HUES64 (cell line): ENCODE data around the gene NOG.
A peak's percentile ranks its signal among the peaks of the same experiment; 100 is the strongest.

Experiments used
- H3K27ac ChIP-seq: 2 replicates; pipeline ENCODE4 v1.7.0; 2013; ENCODE audit warnings: low read depth, low read length, inconsistent platforms
- H3K27me3 ChIP-seq: 2 replicates; pipeline ENCODE4 v1.6.1; 2013; ENCODE audit warnings: mild to moderate bottlenecking, low read length; ENCODE audit not compliant: insufficient read depth
- H3K36me3 ChIP-seq: 2 replicates; pipeline ENCODE4 v1.6.1; 2013; ENCODE audit warnings: mild to moderate bottlenecking, low read length; ENCODE audit not compliant: insufficient read depth
- H3K4me1 ChIP-seq: 2 replicates; pipeline ENCODE4 v1.6.1; 2013; ENCODE audit warnings: mild to moderate bottlenecking, low read length, moderate library complexity; ENCODE audit not compliant: insufficient read depth
- H3K4me3 ChIP-seq: 2 replicates; pipeline ENCODE4 v1.5.1; 2013; ENCODE audit warnings: mild to moderate bottlenecking, low read length, moderate library complexity
- H3K9ac ChIP-seq: 2 replicates; pipeline ENCODE4 v1.6.1; 2013; ENCODE audit warnings: mild to moderate bottlenecking, low read depth, low read length
- H3K9me3 ChIP-seq: 2 replicates; pipeline ENCODE4 v1.6.1; 2013; ENCODE audit warnings: low read depth, low read length; ENCODE audit not compliant: insufficient read depth
- WGBS: fragments of 150-250, 120-280 bp; methylation state at CpG from one replicate; pipeline ENCODE4 v1.1.7; 2013; ENCODE audit warnings: missing lambda C conversion rate; 5-methylcytosine and 5-hydroxymethylcytosine counted together

The NOG gene

GRCh38 chr17:56581635-56582627, 11.6 kb upstream of the NOG start:
- 96% methylated on average over 5 of the region's 5 CpGs for WGBS
- Histone ChIP-seq H3K27ac (no peak overlapping the region), H3K4me3 (no peak overlapping the region), H3K9ac (no peak overlapping the region), H3K4me1 (peaks cover 25% of the 10 kb centered on the region), H3K9me3 (no peaks in the 10 kb centered on the region), H3K36me3 (no peaks in the 10 kb centered on the region), H3K27me3 (no peaks in the 10 kb centered on the region)

DNA sequence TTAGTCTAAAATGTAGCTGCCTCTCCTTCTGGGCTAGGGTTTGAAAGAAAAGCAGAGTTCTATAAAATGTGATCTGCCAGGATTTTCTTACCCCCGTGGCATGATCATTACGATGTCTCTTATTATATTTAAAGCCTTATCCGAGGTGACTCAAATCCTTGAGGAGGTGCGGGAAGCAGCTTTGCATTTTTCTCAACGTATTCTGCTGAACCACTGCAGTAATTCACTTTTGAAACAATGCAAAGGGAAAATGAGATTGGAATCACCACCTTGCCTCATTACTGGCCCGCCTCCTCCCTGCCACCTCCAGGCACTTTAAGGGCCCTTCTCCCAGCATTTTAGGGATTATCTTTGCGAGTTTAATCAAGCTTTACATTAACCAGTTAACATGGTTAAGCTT, 9.7 kb upstream of the NOG start:
- H3K9ac ChIP-seq: no peak overlapping the region
- no peaks in the 10 kb centered on the region for H3K36me3 ChIP-seq
- H3K4me1 ChIP-seq: peaks cover 10% of the 10 kb centered on the region; the same call in 1 of the 2 replicates
- H3K27ac ChIP-seq: no peak overlapping the region
- no peak overlapping the region for H3K4me3 ChIP-seq
- WGBS: 83% methylated on average over 7 of the region's 7 CpGs
- no peaks in the 10 kb centered on the region for H3K9me3 ChIP-seq
- no peaks in the 10 kb centered on the region for H3K27me3 ChIP-seq

GRCh38 chr17:56587298-56587697, 6.2 kb upstream of the NOG start:
- no peak overlapping the region for H3K4me3 ChIP-seq
- H3K9me3 ChIP-seq: no peaks in the 10 kb centered on the region
- no peak overlapping the region for H3K9ac ChIP-seq
- peaks cover 25% of the 10 kb centered on the region for H3K27me3 ChIP-seq
- H3K27ac ChIP-seq: no peak overlapping the region
- 89% methylated on average over 4 of the region's 5 CpGs for WGBS
- H3K36me3 ChIP-seq: no peaks in the 10 kb centered on the region
- peaks cover 14% of the 10 kb centered on the region for H3K4me1 ChIP-seq

DNA sequence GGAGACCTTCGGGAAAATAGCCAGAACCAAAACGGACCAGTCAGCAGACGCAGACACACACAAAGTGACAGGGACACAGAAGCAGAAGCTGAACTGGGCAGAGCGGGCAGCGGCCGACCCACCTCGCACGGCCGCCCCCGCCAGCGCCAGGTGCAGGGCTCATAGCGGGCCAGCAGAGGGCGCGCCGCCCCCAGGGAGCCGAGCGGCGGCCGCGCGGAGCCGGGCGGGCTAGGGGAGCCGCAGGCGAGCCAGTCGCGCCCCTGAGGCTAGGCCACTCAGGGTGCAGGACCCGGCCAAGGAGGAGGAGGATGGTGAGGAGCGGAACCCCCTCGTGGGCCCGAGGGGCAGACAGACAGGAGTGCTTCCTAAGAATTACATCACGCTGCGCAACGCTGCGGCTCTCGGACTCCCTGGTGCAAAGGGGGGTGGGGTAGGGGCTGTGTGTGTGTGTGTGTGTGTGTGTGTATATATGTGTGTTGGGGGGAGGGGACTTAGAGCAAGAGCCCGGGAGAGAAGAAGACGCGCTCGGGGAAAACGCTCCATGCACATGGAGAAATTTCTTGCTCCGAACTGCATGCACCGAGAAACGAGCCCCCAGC, 913 bp upstream of the NOG start:
- Histone ChIP-seq H3K9me3 (no peaks in the 10 kb centered on the region), H3K36me3 (no peaks in the 10 kb centered on the region), H3K4me3 (peak overlapping the region; percentile 72), H3K27ac (no peak overlapping the region), H3K27me3 (peaks cover 62% of the 10 kb centered on the region), H3K4me1 (peaks cover 17% of the 10 kb centered on the region), H3K9ac (no peak overlapping the region)
- WGBS: under 1% methylated on average over 44 of the region's 44 CpGs

DNA sequence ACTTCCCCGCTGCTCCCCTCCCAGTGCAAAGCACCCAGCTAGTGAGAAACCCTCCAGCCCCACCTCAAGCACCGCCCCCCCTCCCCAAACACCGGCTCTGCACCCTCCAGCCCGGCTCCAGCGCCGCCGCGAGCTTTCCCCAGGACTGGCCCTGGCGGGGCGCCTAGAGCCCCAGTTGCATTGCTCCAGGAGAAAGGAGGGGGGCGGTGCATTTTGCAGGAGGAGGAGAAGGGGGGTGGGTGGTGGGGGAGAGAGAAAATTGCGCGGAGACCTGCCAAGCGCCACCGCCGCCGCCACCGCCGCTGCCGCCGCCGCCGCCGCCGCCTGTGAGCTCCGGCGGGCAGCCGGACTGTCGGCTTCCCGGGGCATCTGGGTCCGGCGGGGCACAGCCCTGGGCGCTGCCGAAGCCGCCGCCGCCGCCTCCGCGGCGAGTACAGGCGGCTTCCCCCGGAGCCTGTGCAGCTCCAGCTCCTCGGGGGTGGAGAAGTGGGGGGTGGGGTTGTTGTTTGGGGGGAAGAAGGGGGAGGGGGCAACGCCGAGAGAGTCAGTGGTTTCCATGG, 333 bp upstream of the NOG start:
- H3K4me3 ChIP-seq: peak overlapping the region; percentile 72
- peaks cover 22% of the 10 kb centered on the region for H3K4me1 ChIP-seq
- peaks cover 68% of the 10 kb centered on the region for H3K27me3 ChIP-seq
- no peaks in the 10 kb centered on the region for H3K9me3 ChIP-seq
- no peak overlapping the region for H3K9ac ChIP-seq
- no peak overlapping the region for H3K27ac ChIP-seq
- under 1% methylated on average over 46 of the region's 46 CpGs for WGBS
- no peaks in the 10 kb centered on the region for H3K36me3 ChIP-seq

DNA sequence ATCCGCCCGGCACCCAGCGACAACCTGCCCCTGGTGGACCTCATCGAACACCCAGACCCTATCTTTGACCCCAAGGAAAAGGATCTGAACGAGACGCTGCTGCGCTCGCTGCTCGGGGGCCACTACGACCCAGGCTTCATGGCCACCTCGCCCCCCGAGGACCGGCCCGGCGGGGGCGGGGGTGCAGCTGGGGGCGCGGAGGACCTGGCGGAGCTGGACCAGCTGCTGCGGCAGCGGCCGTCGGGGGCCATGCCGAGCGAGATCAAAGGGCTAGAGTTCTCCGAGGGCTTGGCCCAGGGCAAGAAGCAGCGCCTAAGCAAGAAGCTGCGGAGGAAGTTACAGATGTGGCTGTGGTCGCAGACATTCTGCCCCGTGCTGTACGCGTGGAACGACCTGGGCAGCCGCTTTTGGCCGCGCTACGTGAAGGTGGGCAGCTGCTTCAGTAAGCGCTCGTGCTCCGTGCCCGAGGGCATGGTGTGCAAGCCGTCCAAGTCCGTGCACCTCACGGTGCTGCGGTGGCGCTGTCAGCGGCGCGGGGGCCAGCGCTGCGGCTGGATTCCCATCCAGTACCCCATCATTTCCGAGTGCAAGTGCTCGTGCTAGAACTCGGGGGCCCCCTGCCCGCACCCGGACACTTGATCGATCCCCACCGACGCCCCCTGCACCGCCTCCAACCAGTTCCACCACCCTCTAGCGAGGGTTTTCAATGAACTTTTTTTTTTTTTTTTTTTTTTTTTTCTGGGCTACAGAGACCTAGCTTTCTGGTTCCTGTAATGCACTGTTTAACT, 1.0 kb downstream of the NOG start:
- Histone ChIP-seq H3K36me3 (no peaks in the 10 kb centered on the region), H3K4me1 (peaks cover 30% of the 10 kb centered on the region), H3K27me3 (peaks cover 81% of the 10 kb centered on the region), H3K27ac (no peak overlapping the region), H3K9ac (peak overlapping the region; percentile 66), H3K9me3 (no peaks in the 10 kb centered on the region), H3K4me3 (peak overlapping the region; percentile 72)
- WGBS: under 1% methylated on average over 60 of the region's 61 CpGs

- Histone ChIP-seq H3K4me1 (peaks cover 30% of the 10 kb centered on the region), H3K9ac (no peak overlapping the region), H3K36me3 (no peaks in the 10 kb centered on the region), H3K27me3 (peaks cover 82% of the 10 kb centered on the region), H3K4me3 (peak overlapping the region; percentile 72), H3K27ac (no peak overlapping the region), H3K9me3 (no peaks in the 10 kb centered on the region)
- 11% methylated on average over 4 of the region's 7 CpGs for WGBS
These were observed 1.6 kb downstream of the NOG start for GRCh38 chr17:56595108-56595418.

GRCh38 chr17:56595831-56596690, 2.6 kb downstream of the NOG start:
- H3K27me3 ChIP-seq: peaks cover 78% of the 10 kb centered on the region
- H3K4me1 ChIP-seq: peaks cover 30% of the 10 kb centered on the region
- 1% methylated on average over 35 of the region's 43 CpGs for WGBS
- H3K27ac ChIP-seq: peak overlapping the region; percentile 65; the same call in 1 of the 2 replicates
- peak overlapping the region; percentile 16 for H3K9ac ChIP-seq
- no peaks in the 10 kb centered on the region for H3K9me3 ChIP-seq
- peak overlapping the region; percentile 72 for H3K4me3 ChIP-seq
- H3K36me3 ChIP-seq: no peaks in the 10 kb centered on the region

- H3K27me3 ChIP-seq: peaks cover 70% of the 10 kb centered on the region
- no peaks in the 10 kb centered on the region for H3K36me3 ChIP-seq
- H3K9ac ChIP-seq: peak overlapping the region; percentile 33; the same call in 1 of the 2 replicates
- under 1% methylated on average over 35 of the region's 40 CpGs for WGBS
- H3K4me1 ChIP-seq: peaks cover 26% of the 10 kb centered on the region
- peak overlapping the region; percentile 72 for H3K4me3 ChIP-seq
- H3K9me3 ChIP-seq: no peaks in the 10 kb centered on the region
- H3K27ac ChIP-seq: no peak overlapping the region
These were observed 3.4 kb downstream of the NOG start for GRCh38 chr17:56596691-56597494.
